Astrocyte (in vitro differentiated cells and primary cell): ENCODE data around the gene LAMA4.

Experiments
- CTCF ChIP-seq: IDR thresholded peaks from 2 replicates; pipeline ENCODE4 v1.5.1; 2011; ENCODE audit warnings: low read depth, mild to moderate bottlenecking, inconsistent platforms, low read length, moderate library complexity; ENCODE audit not compliant: insufficient read depth
- EZH2 ChIP-seq: IDR thresholded peaks from 2 replicates; pipeline ENCODE4 v1.6.1; 2012; ENCODE audit warnings: mild to moderate bottlenecking, low read length, inconsistent platforms; ENCODE audit not compliant: insufficient read depth

GRCh38 chr6:112189494-112189893, 64.9 kb downstream of the LAMA4 start:
- no peak for TF ChIP-seq CTCF
- no peak for TF ChIP-seq EZH2
